Measurements from ENCODE around the gene FOXE3.
"Not testable (repeated sequence)": the region's sequence is repeated elsewhere in the genome, so short reads cannot be mapped to it uniquely, and the experiment has no call there.

Gene FOXE3

DNA sequence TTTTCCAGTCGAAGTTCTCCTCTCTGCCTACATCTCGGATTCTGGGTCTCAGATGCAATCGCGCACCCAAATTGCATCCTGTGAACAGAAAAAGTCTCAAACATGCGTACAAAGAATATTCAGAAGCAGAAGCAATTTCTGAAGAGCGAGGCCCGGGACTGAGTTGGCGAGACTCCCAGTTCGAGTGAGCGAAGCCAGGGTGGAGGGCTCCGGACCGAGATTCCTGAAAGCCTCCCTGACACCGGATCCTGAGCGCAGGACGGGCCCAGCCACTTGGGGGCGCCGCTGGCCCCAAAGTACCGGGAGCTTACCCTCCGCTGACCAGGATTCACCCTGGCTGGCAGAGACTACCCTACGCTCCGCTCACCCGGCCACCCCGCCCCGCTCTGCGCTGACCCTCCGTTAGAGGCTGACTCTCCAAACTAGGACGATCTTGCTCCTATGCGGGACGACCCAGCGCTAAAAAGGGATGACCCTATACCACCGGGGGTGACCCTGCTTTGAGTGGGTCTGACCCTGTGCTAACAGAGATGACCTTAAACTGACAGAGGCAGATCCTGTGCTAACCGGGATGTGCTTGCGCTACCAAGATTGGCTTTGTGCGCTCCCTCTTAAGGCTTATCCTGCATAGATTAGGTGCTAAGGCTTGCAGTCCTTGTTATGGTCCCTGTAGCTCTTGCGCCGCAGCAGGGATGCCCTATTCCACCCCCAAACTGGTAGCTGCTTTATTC lies 33.9 kb downstream of the FOXE3 start:
- DNase-seq (ENCODE audit: low read depth) = no peak

DNA sequence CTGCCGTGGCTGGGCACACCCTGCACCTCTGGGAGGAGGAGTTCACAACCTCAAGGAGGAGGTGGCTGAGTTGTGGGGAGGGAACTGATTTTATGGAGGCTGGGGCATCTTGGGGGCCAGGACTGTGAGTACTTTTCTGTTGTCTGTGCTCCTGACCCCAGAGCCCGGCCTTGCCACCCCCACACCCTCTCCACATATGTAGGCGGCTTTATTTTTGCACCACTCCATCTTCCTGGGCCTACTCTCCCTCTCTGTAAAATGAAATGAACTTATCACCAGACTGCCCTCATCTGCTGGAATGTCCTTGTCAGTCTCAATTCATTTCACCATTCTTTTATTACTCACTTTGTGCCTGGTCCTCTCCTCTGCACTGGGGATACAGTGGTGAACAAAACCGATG lies 34.5 kb downstream of the FOXE3 start:
- no peak for DNase-seq (ENCODE audit: low read depth)

DNA sequence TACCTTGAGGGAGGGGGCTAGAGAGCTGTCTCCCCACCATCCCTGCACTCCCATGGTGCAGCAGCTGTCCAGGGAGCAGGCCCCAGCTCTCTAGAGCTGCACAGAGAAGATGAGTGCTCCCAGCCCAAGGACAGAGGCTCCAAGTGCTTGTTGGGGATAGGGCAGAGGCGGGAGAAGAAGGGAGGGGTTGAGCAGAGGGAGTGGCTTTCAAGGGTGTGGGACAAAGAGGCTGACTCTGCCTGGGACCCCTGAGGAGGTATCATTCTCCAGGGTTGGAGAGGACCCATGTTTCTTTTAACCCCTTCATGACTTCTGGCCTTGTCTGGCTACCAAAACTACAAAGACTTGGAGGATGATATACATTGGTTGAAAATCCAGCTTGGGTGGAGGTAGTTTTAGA lies 36.3 kb downstream of the FOXE3 start:
- no peak for DNase-seq (ENCODE audit: low read depth)

DNA sequence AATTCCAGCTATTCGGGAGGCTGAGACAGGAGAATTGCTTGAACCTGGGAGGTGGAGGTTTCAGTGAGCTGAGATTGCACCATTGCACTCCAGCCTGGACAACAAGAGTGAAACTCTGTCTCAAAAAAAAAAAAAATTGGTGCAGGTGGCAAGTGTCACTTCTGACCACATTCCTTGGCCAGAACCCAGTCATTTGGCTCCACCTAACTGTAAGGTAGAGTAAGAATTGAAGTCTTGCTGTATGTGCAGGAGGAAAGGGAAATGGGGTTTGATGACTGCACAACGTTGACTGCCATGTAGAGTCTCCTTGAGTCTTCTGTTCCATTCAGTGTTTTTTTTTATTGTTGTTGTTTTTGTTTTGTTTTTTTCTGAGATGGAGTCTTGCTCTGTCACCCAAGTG lies 37.8 kb downstream of the FOXE3 start:
- DNase-seq (ENCODE audit: low read depth) = not testable (repeated sequence)

- no peak for DNase-seq (ENCODE audit: low read depth)
These were observed 40.2 kb downstream of the FOXE3 start for GRCh38 chr1:47456250-47456649.

DNA sequence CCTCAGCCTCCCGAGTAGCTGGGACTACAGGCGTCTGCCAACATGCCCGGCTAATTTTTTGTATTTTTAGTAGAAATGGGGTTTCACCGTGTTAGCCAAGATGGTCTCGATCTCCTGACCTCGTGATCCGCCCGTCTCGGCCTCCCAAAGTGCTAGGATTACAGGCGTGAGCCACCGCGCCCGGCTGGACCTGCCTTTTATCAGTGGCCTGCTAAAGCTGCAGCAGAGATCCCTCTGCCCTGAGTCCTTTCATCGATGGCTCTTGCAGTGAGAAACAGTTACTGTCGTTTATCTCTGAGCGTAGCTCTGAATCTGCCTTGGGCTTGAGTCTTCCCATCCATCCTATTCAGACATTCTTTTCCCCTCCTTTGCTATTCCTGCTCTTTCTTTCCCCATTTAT lies 41.5 kb downstream of the FOXE3 start:
- DNase-seq (ENCODE audit: low read depth) = not testable (repeated sequence)

DNA sequence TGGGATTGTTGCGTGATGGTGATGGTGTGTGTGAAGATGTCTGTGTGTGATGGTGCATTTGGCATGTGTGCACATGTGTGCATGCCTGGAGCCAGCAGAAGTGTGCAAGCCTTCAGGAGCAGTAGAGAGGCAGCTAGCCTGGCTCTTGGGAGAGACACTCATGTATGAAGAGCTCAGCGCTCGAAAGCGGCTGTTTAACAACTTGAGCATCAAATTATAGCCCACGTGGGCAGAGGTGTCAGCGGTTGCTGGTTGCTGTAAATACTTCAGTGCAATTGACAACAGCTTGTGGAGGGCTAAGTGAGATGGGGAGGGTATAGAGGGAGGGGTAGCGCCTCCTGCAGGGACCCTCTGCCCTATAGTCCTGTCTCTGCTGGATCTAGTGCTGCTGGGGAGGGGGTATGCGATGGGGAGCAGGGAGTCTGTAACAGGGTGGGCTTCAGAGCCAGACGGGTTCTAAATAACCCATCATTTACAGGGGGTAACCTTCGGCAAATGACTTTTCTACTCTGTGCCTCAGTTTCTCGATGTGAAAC lies 43.2 kb downstream of the FOXE3 start:
- no peak for DNase-seq (ENCODE audit: low read depth)

DNA sequence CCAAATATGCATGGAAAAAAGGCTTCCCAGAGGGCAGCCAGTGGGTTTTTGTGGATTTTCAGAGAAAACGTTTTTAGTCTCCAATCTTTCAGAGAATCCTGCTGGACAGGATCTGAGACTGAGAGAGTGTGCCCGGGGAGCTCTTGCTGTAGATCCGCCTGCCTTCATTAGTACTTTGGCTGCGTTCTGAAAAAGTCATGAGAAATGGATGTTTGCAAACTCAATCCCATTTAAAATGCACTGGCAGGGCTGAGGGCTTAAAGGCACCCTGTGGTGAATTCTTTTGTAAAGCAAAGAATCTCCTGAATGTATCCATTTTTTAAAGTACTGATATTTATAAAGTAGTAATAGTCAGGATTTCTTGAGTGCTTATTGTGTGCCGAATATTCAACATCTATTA lies 44.0 kb downstream of the FOXE3 start:
- no peak for DNase-seq (ENCODE audit: low read depth)

DNA sequence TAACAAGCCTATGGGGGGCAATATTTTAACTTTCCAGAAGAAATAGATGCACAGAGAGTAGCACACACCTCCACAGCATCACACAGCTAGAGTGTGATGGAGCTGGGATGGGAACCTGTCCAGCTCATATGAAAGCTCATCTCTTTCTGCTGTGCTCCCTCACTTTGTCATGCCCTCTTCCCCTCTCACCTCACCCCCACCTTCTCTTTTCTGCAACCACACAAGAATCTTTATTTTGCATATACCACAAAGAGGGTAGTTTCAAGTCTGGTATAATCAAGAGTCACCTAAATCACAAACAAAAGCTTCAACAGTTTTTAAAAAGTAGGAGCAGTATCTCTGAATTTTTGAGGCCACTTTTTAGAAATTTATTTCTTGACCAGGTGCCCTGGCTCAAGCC lies 44.4 kb downstream of the FOXE3 start:
- no peak for DNase-seq (ENCODE audit: low read depth)

- DNase-seq (ENCODE audit: low read depth) = no peak
These were observed 49.5 kb downstream of the FOXE3 start for GRCh38 chr1:47465605-47466004.

Measured in stimulated activated CD8-positive, alpha-beta memory T cell treated with anti-CD3 and anti-CD28 coated beads, Interleukin-12 subunit alpha, Interleukin-12 subunit beta, amount 100 ng/mL, for 1 hour (primary cell).